ENCODE measurements around the gene ZDHHC5. TPM values are rescaled to one million over a fixed set of nuclear protein-coding genes. Genes with fewer than 3 reads are reported as not detected.
A peak's percentile ranks its signal among the peaks of the same experiment; 100 is the strongest.

The ZDHHC5 gene
- total and polyA plus RNA-seq, 2 of the 13 experiments (the other 11 are each of a cell fraction or from before 2014, with no cell fraction given) = 26.6 to 34.0 TPM

- Histone ChIP-seq H3K27me3 (ENCODE audit: control insufficient read depth in 1 of 2, insufficient read depth in 2 of 2, low read length in 2 of 2) (peaks cover 9 to 43% of the 10 kb centered on the region in 2 experiments), H3K9me3 (ENCODE audit: low read length) (no peaks in the 10 kb centered on the region), H3K27ac (ENCODE audit: extremely low read length, insufficient read depth, low read length) (no peak overlapping the region), H3K4me3 (replicated peaks in 1 of 3; ENCODE audit: insufficient read depth in 1 of 3, low read depth in 2 of 3, low read length in 3 of 3) (no peak overlapping the region), H4K20me1 (ENCODE audit: insufficient read depth, low read length) (no peaks in the 10 kb centered on the region), H3K4me2 (ENCODE audit: low read depth, low read length) (no peak overlapping the region), H3K4me1 (ENCODE audit: insufficient read depth, low read length) (peaks cover 9% of the 10 kb centered on the region), H3K79me2 (ENCODE audit: insufficient read depth, low read length) (no peaks in the 10 kb centered on the region), H3K9ac (ENCODE audit: insufficient read depth, low read depth, low read length) (no peak overlapping the region), H3K36me3 (replicated peaks in 1 of 2; ENCODE audit: control insufficient read depth in 1 of 2, insufficient read depth in 2 of 2, low read length in 2 of 2) (no peaks in the 10 kb centered on the region), H2AFZ (ENCODE audit: low read length) (no peak overlapping the region)
- intact Hi-C loops (cut with micrococcal nuclease; ENCODE audit: unreplicated experiment) = no loop called here
- FAIRE-seq (no peak), ATAC-seq (no peak), DNase-seq (ENCODE audit: low spot score) (no peak)
- WGBS (ENCODE audit: low lambda C conversion rate) = 53% methylated on average over 5 of the region's 5 CpGs
- POLR2A ChIA-PET = no interaction called here
- no peak for TF ChIP-seq EZH2 (conservative IDR thresholded peaks at IDR 0.05; ENCODE audit: low read depth, low read length)
- no peak for TF ChIP-seq SIN3A (IDR thresholded peaks at IDR 0.05; ENCODE audit: borderline replicate concordance, low read depth, low read length)
- no peak for TF ChIP-seq MNT (IDR thresholded peaks at IDR 0.05)
- no peak for TF ChIP-seq ZNF101 (CRISPR knock-in tag; IDR thresholded peaks at IDR 0.05; ENCODE audit: borderline replicate concordance, low read depth)
- no peak for TF ChIP-seq ZFX (CRISPR knock-in tag; IDR thresholded peaks at IDR 0.05; ENCODE audit: low read depth)
- TF ChIP-seq REXO4 (CRISPR knock-in tag; IDR thresholded peaks at IDR 0.05; ENCODE audit: borderline replicate concordance) = no peak
- in situ Hi-C loops (cut with HindIII; ENCODE audit: extremely low pct_ligation_motif_present, low pct_unique_long_range_greater_than_20kb) = loop anchor here (25.0 kb wide), 2 partner anchors 637 to 862 kb away; partner anchors contain the start of gene OR5B21
- CTCF ChIA-PET (ENCODE audit: low intra/inter-chr PET ratio, low total read pairs) = no interaction called here
- no TSS peak for BruUV-seq (replicated peaks)
Observed at GRCh38 chr11:57650739-57651090, 17.2 kb upstream of the ZDHHC5 start.

- H2AFZ ChIP-seq (ENCODE audit: low read length) = no peak overlapping the region
- peaks cover 8% of the 10 kb centered on the region for H3K4me1 ChIP-seq (ENCODE audit: insufficient read depth, low read length)
- ChIA-PET POLR2A (no interaction called here), CTCF (ENCODE audit: low intra/inter-chr PET ratio, low total read pairs) (no interaction called here)
- in situ Hi-C loops (cut with HindIII; ENCODE audit: extremely low pct_ligation_motif_present, low pct_unique_long_range_greater_than_20kb) = loop anchor here (25.0 kb wide), 2 partner anchors 636 to 861 kb away; partner anchors contain the start of gene OR5B21
- intact Hi-C loops (cut with micrococcal nuclease; ENCODE audit: unreplicated experiment) = no loop called here
- H3K9ac ChIP-seq (ENCODE audit: insufficient read depth, low read depth, low read length) = no peak overlapping the region
- no peak overlapping the region for H3K4me3 ChIP-seq (replicated peaks in 1 of 3; ENCODE audit: insufficient read depth in 1 of 3, low read depth in 2 of 3, low read length in 3 of 3)
- 54% methylated on average over 7 of the region's 7 CpGs for WGBS (ENCODE audit: low lambda C conversion rate)
- DNase-seq (ENCODE audit: low spot score) (no peak), ATAC-seq (no peak), FAIRE-seq (no peak)
- no peaks in the 10 kb centered on the region for H3K36me3 ChIP-seq (replicated peaks in 1 of 2; ENCODE audit: control insufficient read depth in 1 of 2, insufficient read depth in 2 of 2, low read length in 2 of 2)
- H3K4me2 ChIP-seq (ENCODE audit: low read depth, low read length) = no peak overlapping the region
- no peaks in the 10 kb centered on the region for H3K9me3 ChIP-seq (ENCODE audit: low read length)
- TF ChIP-seq ZNF790 (CRISPR knock-in tag; IDR thresholded peaks at IDR 0.05; ENCODE audit: borderline replicate concordance) (no peak), HOMEZ (CRISPR knock-in tag; IDR thresholded peaks at IDR 0.05; ENCODE audit: low read depth) (no peak), ZNF337 (CRISPR knock-in tag; IDR thresholded peaks at IDR 0.05; ENCODE audit: borderline replicate concordance, low read depth) (no peak), ARID2 (CRISPR knock-in tag; IDR thresholded peaks at IDR 0.05; ENCODE audit: borderline replicate concordance) (no peak), ZNF7 (CRISPR knock-in tag; IDR thresholded peaks at IDR 0.05) (0 out of 2 replicates have a peak, but pooled peaks have one; percentile 29), SRSF4 (IDR thresholded peaks at IDR 0.05; ENCODE audit: low read depth, low read length, poor library complexity, severe bottlenecking) (no peak), ZNF501 (CRISPR knock-in tag; IDR thresholded peaks at IDR 0.05) (no peak)
- no peaks in the 10 kb centered on the region for H4K20me1 ChIP-seq (ENCODE audit: insufficient read depth, low read length)
- no TSS peak for BruUV-seq (replicated peaks)
- peaks cover 5 to 36% of the 10 kb centered on the region in 2 experiments for H3K27me3 ChIP-seq (ENCODE audit: control insufficient read depth in 1 of 2, insufficient read depth in 2 of 2, low read length in 2 of 2)
- H3K27ac ChIP-seq (ENCODE audit: extremely low read length, insufficient read depth, low read length) = no peak overlapping the region
- no peaks in the 10 kb centered on the region for H3K79me2 ChIP-seq (ENCODE audit: insufficient read depth, low read length)
Observed at GRCh38 chr11:57651408-57651807, 16.5 kb upstream of the ZDHHC5 start.
